Hepatic stellate cell (primary cell): ENCODE data around the gene FGGY.
"Not testable (repeated sequence)": the region's sequence is repeated elsewhere in the genome, so short reads cannot be mapped to it uniquely, and the experiment has no call there.

Experiments
- DNase-seq: peaks from one replicate; pipeline ENCODE4 v3.0.0; 2011; ENCODE audit warnings: low spot score

FGGY gene

DNA sequence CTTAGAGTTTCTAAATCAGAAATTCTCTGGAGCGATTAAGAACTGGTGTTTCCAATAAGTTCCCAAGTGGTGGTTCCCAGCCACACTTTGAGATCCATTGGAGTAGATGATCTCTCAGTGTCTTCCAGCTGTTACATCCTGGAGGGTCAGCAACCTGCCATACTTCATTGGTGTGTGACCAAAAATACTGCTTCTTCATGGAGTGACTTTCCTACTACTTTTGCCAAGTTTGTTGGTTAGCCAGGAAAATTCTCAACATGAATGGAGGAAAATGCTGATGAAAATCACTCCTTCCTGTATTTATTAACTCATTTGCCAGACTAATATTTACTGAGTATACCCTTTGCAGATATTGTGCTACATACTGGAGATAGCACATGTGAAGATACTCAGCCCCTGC is 186.1 kb downstream of the FGGY start:
- DNase-seq: no peak

DNA sequence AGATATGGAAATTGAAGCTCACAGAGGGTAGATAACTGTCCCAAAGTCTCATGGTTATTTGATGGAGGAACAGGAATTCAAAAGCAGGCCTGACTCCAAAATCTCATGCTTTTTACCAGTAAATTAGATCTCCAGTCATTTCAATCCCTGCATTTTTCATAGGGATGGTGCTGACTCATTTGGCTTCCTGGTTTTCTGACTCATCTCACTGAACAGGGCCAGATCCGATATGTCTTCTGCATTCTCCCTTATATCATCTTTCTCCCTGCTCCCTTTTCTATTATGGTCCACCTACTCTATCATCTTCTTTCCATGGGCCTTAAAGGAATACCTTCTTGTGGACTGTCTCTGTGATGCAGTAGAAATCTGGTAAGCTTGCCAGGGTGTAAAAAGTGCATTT is 187.2 kb downstream of the FGGY start:
- DNase-seq: peak; percentile 69

GRCh38 chr1:59485171-59485570 is 188.3 kb downstream of the FGGY start:
- DNase-seq: no peak

DNA sequence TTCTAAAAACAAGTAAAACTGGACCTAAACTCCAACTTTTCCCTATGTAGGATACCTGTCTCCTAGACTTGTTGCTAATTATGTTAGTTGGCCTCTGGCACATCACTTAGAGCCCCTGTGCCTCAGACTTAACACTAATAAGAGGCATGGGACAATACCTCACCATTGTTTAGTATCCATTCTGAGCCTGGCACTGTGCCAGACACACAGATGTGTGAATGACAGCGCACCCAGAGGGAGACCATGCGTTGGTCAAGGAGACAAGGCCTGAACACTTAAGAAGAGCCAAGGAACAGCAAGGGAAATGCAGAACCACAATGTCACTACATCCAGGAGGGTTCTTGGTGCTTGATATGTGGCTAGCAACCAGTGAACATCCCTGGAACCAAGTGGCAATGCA is 189.1 kb downstream of the FGGY start:
- no peak for DNase-seq

DNA sequence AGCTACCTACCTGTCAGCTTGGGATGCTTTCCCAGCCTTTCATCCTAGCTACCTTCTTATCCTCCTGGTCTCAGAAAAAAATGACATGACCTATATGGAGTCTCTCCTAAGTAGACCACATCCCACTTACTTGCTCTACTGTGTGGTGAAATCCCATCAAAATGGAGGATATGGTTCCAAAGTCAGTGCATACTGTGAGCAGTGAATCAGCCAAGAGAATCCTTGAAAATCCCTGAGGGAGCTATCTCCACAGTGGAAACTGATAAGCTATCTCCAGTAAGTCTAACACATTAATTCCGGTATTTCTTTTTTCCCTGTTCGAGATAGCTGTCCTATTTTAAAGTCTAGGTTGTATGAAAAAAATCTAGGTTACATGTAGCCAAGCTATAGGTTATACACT is 189.7 kb downstream of the FGGY start:
- no peak for DNase-seq

DNA sequence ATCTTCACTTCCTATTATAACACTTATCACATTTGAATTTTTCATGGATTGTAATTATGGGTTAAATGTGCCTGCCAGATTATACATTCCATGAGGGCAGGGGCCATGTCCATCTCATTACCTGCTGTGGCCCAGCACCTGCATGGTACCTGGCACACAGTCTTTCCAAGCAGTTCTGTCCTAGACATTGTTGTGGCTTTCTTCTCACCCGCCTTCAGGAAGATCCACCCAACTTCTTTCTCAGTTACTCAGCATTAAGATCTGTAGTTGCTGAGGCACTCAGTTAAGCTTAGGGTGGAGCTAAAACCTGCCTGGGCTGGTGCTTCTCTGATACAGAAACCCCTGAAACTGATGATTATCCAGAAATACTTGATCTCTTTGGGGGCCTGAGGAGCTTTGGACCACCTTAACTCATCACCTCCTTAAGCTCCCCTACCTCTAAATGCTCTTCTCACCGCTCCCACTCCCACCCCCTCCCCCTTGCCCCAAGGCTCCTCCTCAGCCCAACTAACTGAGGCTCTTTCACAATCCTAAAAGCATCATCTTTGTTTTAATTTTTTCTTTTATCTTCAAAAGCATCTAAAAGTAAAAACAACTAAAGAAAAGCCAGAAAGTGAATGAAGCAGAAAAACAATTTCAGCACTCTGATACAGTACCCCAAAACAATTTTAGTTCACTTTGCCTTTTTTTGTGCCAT is 190.6 kb downstream of the FGGY start:
- no peak for DNase-seq

DNA sequence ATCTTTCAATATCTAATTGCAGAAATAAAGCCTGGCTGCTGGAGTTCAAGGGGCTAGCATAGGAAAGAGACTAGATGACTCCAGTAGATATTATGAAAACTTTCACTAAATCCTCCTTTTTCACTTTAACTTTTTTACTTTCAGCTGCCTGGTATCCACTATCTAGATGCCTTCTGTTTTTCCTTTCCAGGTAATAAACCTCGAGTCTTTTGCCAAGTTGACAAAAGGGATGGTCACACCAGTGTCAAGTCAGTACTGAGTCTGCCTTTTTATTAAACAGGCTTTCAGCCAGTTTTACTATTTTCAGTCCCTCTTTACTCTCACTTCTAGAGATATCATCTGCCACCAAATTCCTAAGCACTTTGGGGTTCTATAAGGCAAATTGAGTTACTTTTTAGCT is 195.6 kb downstream of the FGGY start:
- DNase-seq: no peak

GRCh38 chr1:59494145-59494833 is 197.4 kb downstream of the FGGY start:
- DNase-seq: no peak

GRCh38 chr1:59496156-59496555 is 199.3 kb downstream of the FGGY start:
- DNase-seq: not testable (repeated sequence)

- DNase-seq: no peak
Measured at GRCh38 chr1:59497616-59498015, 200.7 kb downstream of the FGGY start.

DNA sequence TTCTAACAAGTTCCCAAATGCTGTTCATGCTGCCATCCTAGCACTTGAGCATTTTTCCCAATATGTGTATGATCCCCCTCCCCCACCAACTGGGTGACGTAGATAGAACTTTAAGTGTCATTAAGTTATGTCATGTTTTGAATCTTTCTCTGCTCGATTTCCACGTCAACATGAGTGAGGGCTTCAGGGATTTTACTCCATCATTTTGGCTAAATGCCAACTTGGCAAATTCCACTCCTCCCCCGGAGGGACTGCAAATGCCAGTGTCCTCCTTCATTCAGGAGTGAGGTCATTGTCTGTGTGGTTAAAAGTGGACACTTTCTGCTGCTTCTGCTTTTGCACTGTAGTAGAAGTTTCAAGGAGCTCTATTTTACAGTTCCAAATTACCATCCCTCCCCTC is 201.7 kb downstream of the FGGY start:
- DNase-seq: no peak

DNA sequence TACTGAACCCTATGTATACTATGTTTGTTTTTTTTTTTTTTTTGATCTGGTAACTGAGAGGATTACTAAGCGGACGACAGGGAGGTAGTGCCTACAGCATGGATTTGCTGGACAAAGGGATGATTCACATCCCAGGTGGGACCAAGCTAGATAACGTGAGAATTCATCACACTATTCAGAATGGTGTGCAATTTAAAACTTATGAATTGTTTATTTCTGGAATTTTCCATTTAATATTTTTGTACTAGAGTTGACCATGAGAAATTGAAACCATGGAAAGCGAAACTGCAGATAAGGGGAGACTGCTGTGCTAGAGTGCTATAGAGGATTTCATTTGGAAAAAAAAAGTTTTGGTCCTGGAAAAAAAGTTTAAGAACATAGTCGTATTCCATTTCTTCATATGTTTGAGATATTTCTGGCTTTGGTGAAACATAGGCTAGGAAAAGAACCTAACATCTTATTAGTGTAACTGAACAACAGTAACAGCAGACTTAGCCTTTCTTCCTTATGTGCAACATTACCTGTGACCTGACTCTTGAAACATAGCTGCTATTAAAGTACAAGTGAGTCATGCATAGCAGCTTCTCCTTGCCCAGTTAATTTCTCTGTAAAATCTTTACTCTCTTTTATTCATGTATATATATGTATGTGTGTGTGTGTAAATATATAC is 202.5 kb downstream of the FGGY start:
- DNase-seq: no peak

DNA sequence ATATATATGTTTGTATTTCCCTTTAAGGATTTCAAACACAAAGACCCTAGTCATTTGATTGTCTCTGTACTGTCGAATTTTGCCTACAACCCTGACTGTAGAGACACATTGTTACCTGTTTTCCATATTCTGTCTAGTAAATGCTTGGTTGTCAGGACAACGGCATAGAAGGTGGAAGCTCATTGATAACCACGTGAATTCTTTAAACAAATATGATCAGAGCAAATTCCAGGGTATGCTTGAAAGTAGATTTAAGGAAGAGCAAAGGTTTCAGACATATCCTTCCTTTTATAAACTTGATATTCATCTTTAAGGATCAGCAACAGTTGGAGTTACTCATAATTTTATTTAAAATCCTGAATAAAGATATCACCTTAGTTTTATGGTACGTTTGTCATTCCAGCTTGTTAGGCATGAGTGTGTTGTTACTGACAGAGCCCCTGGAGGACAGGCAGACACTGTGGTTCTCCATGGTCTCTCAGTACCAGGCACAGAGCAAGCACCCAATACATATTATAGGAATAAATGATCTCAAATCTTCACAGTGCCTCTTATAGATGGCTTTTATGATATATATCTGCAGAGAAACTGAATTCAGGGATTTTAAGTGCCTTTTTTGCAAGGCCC is 203.2 kb downstream of the FGGY start:
- DNase-seq: no peak

DNA sequence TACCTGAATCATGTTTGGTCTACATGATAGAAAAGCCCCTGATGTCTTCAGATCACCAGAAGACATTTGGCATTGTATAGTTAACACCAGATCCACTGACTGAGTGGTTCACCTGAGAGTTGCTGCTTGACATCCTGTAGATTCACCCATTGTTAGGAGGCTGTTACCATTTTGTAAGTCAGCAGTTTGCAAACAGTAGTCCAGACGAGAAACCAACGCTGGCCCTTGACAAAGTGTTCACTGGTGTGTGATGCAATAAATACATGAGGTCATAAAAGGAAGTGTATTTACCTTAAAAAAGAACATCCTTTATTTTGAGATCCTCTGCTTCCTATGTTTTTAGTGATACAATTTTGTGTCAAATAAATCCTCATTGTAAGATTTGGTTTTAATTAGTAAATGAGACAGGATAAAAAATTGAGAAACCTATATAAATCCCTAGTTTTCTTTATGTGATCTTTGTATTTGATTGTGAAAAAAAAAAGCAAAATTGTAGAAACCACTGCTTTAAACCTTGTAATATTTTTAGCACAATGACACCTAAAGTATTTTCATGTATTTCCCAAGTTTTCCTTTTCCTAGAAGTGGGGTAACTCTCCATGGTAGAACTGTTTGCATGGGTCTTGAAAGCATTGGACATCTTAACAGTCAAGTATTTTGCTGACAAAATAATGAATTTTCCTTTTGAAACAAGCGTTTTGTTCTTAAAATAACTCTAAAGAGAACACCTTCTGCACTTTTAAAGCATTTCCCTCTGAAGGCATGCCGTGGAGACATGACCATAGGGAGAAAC is 204.3 kb downstream of the FGGY start:
- DNase-seq: no peak

DNA sequence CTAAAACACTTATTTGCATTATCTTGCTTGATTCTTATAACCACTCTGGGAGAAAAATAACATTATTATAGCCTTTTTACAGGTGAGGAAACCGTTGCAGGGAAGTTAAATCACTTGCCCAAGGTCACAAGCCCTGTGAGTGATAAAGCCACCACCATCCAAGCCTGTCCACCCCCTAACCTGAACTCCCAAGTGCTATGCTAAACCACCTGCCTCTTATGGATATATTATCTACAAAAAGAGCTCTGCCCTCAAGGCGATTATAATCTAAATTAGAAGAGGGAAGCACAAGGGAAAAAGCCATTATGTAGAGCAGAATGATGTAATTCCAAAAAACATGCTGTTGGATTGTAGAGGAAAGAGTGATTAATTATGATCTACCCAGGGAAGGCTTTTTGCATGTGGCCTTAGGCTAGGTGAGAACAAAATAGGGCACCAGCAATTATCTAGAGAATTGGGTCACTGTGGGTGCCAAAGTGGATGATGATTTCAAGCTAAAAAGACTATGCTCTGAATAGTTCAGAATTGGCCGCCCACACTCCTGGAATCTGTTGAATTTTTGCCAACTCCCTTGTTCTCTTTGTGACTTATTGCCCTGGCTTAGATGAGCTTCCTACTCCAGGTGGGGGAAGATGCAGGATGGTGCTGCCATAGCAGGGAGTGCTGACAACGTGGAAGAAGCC is 205.3 kb downstream of the FGGY start:
- no peak for DNase-seq

- DNase-seq: no peak
Measured at GRCh38 chr1:59504276-59504675, 207.4 kb downstream of the FGGY start.

DNA sequence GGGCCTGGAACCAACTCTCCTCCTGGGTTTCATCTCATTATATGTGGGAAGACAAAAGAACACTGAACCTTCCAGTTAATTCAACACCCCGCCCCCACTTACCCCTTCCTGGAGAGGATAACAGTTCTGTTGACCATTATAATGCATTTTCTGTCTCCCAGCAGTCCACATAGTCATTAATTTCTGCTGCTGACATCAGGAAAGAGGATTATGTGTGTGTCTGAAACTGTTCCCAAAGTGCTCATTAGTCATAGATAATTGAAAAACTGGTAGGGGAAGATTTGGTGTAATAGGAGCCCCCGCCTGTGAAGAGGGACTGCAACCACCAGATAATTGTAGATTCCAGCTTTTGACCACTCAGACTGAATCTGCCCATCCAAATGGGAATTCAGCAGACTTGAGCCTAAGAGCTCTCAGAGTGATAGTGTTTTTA is 208.7 kb downstream of the FGGY start:
- DNase-seq: no peak

- DNase-seq: no peak
Measured at GRCh38 chr1:59506952-59507351, 210.1 kb downstream of the FGGY start.

GRCh38 chr1:59509341-59509875 is 212.5 kb downstream of the FGGY start:
- no peak for DNase-seq

DNA sequence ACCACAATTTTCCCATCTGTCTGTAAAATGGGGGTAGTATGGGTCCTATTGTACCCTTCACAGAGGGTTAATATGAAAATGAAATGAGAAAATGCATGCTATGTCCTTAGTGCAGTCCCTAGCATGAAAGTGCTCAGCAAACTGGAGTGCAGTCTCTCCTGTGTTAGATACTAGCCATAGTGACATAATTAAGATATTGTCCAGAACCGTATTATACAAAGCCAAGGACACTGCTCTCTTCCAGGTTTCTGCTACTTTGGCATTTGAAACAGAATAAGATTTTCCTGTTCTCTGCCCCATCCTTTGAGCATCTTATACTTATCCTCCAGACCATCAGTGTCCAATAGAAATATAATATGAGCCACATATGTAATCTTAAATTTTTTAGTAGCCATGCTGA is 213.4 kb downstream of the FGGY start:
- DNase-seq: no peak
